ENCODE measurements around the gene DYRK3. TPM values are rescaled to one million over a fixed set of nuclear protein-coding genes. Genes with fewer than 3 reads are reported as not detected.

DYRK3 gene
- total RNA-seq, 1 donor from 2014 or later: 9.1 TPM

- DNase-seq (ENCODE audit: low spot score, unreplicated experiment): peak; percentile 60
- Mint-ChIP-seq H3K4me1 (ENCODE audit: low read depth) (peaks cover 28% of the 10 kb centered on the region), H3K36me3 (ENCODE audit: insufficient read depth) (no peaks in the 10 kb centered on the region), H3K27ac (peak within 1 kb of the TSS; percentile 99), H3K4me3 (ENCODE audit: low read depth) (peak within 1 kb of the TSS; percentile 94), H3K27me3 (peaks cover 42% of the 10 kb centered on the region), H3K9me3 (ENCODE audit: low read depth) (no peaks in the 10 kb centered on the region)
- no peak for TF ChIP-seq CTCF (IDR thresholded peaks at IDR 0.05; ENCODE audit: unreplicated experiment)
Measured at GRCh38 chr1:206684478-206685333, 49.4 kb downstream of the DYRK3 start, which contains the start of gene MAPKAPK2. Gene MAPKAPK2 (plus strand): TSS chr1:206684905. CDS start chr1:206685230, 325 bp downstream.

GRCh38 chr1:206685334-206685768 is 50.0 kb downstream of the DYRK3 start:
- Mint-ChIP-seq H3K27ac (peak overlapping the region; percentile 99), H3K27me3 (peaks cover 35% of the 10 kb centered on the region), H3K9me3 (ENCODE audit: low read depth) (no peaks in the 10 kb centered on the region), H3K4me1 (ENCODE audit: low read depth) (peaks cover 33% of the 10 kb centered on the region), H3K36me3 (ENCODE audit: insufficient read depth) (no peaks in the 10 kb centered on the region), H3K4me3 (ENCODE audit: low read depth) (peak overlapping the region; percentile 94)
- DNase-seq (ENCODE audit: low spot score, unreplicated experiment): peak; percentile 17
- no peak for TF ChIP-seq CTCF (IDR thresholded peaks at IDR 0.05; ENCODE audit: unreplicated experiment)

- peak; percentile 41 for DNase-seq (ENCODE audit: low spot score, unreplicated experiment)
- TF ChIP-seq CTCF (IDR thresholded peaks at IDR 0.05; ENCODE audit: unreplicated experiment): no peak
- H3K27ac Mint-ChIP-seq: peak overlapping the region; percentile 99
- H3K4me3 Mint-ChIP-seq (ENCODE audit: low read depth): peak overlapping the region; percentile 94
- peaks cover 35% of the 10 kb centered on the region for H3K4me1 Mint-ChIP-seq (ENCODE audit: low read depth)
- H3K36me3 Mint-ChIP-seq (ENCODE audit: insufficient read depth): no peaks in the 10 kb centered on the region
- no peaks in the 10 kb centered on the region for H3K9me3 Mint-ChIP-seq (ENCODE audit: low read depth)
- H3K27me3 Mint-ChIP-seq: peaks cover 34% of the 10 kb centered on the region
Measured at GRCh38 chr1:206685769-206686477, 50.6 kb downstream of the DYRK3 start.

- TF ChIP-seq CTCF (IDR thresholded peaks at IDR 0.05; ENCODE audit: unreplicated experiment): no peak
- no peak for DNase-seq (ENCODE audit: low spot score, unreplicated experiment)
- Mint-ChIP-seq H3K9me3 (ENCODE audit: low read depth) (no peaks in the 10 kb centered on the region), H3K27ac (peak overlapping the region; percentile 96), H3K4me1 (ENCODE audit: low read depth) (peaks cover 40% of the 10 kb centered on the region), H3K4me3 (ENCODE audit: low read depth) (peak overlapping the region; percentile 94), H3K27me3 (peaks cover 27% of the 10 kb centered on the region), H3K36me3 (ENCODE audit: insufficient read depth) (no peaks in the 10 kb centered on the region)
Measured at GRCh38 chr1:206686478-206687249, 51.3 kb downstream of the DYRK3 start.
